Neural cell (in vitro differentiated cells): ENCODE results near the gene BANP.
"Not testable (repeated sequence)": the region's sequence is repeated elsewhere in the genome, so short reads cannot be mapped to it uniquely, and the experiment has no call there.

Experiments
- POLR2AphosphoS5 ChIP-seq: IDR thresholded peaks from 2 replicates; pipeline ENCODE4 v1.6.1; 2012
- TF ChIP-seq, protein P1 (sequence below): fragments of 450-650 bp; IDR thresholded peaks from 2 replicates; pipeline ENCODE4 v1.5.1; 2014; ENCODE audit warnings: antibody characterized with exemption, mild to moderate bottlenecking, moderate library complexity; ENCODE audit not compliant: poor library complexity, severe bottlenecking

- TF ChIP-seq, protein P1, sequence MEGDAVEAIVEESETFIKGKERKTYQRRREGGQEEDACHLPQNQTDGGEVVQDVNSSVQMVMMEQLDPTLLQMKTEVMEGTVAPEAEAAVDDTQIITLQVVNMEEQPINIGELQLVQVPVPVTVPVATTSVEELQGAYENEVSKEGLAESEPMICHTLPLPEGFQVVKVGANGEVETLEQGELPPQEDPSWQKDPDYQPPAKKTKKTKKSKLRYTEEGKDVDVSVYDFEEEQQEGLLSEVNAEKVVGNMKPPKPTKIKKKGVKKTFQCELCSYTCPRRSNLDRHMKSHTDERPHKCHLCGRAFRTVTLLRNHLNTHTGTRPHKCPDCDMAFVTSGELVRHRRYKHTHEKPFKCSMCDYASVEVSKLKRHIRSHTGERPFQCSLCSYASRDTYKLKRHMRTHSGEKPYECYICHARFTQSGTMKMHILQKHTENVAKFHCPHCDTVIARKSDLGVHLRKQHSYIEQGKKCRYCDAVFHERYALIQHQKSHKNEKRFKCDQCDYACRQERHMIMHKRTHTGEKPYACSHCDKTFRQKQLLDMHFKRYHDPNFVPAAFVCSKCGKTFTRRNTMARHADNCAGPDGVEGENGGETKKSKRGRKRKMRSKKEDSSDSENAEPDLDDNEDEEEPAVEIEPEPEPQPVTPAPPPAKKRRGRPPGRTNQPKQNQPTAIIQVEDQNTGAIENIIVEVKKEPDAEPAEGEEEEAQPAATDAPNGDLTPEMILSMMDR = not testable (repeated sequence)
- TF ChIP-seq POLR2AphosphoS5 = not testable (repeated sequence)
Measured at GRCh38 chr16:87984180-87984579, 32.9 kb downstream of the BANP start.
